GM23338 (cell line): Measurements from ENCODE around the gene USH2A.
A peak's percentile ranks its signal among the peaks of the same experiment; 100 is the strongest.

Source experiments
- EZH2 ChIP-seq: fragments of 200-600 bp; sonication (generic); IDR thresholded peaks from one replicate; pipeline ENCODE4 v1.8.0; 2017; ENCODE audit warnings: antibody characterized with exemption, mild to moderate bottlenecking, low read depth; ENCODE audit not compliant: unreplicated experiment
- EZH2phosphoT487 ChIP-seq: fragments of 200-600 bp; sonication (generic); IDR thresholded peaks from one replicate; pipeline ENCODE4 v1.8.1; 2018; ENCODE audit warnings: antibody characterized with exemption; ENCODE audit not compliant: unreplicated experiment
- POLR2AphosphoS5 ChIP-seq: IDR thresholded peaks from 2 replicates; pipeline ENCODE4 v1.6.1; 2016; ENCODE audit warnings: antibody characterized with exemption, low read depth
- ZNF114 ChIP-seq: fragments of 250-450 bp; sonication (Bioruptor Pico); IDR thresholded peaks from 2 replicates; pipeline ENCODE4 v1.5.0; 2020; ENCODE audit warnings: mild to moderate bottlenecking, moderate library complexity
- ZNF462 ChIP-seq: fragments of 250-450 bp; sonication (Bioruptor Pico); IDR thresholded peaks from 2 replicates; pipeline ENCODE4 v1.5.0; 2020; ENCODE audit warnings: mild to moderate bottlenecking, moderate library complexity
- TF ChIP-seq, protein P1 (sequence below), 2 experiments: fragments of 200-600 bp in 1 of 2; sonication (generic) in 1 of 2; conservative IDR thresholded peaks; 2 replicates each; pipeline versions ENCODE4 v1.5.1 to v1.6.1; 2016 to 2017; ENCODE audit warnings: antibody characterized with exemption in 2 of 2, low read depth in 2 of 2, mild to moderate bottlenecking in 2 of 2, moderate library complexity in 1 of 2

DNA sequence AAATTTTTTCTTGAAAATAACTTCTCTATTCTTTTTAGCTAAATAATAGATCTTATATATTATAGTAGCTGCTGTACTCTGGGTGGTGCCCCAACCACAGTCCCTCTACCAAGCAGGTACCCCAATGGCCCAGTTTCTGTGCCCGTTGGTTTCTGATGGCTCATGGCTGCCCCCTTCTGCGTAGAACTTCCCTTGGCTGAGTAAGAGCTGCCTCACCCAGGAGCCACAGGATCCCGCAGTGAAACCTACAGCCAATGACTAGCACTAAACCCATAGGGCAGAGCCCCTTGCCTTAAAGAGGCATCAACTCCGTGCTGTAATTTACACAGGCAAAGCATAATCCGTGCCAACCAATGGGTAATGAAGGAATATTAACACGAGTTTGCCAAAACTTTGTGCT lies 247.5 kb downstream of the USH2A start:
- TF ChIP-seq, protein P1, sequence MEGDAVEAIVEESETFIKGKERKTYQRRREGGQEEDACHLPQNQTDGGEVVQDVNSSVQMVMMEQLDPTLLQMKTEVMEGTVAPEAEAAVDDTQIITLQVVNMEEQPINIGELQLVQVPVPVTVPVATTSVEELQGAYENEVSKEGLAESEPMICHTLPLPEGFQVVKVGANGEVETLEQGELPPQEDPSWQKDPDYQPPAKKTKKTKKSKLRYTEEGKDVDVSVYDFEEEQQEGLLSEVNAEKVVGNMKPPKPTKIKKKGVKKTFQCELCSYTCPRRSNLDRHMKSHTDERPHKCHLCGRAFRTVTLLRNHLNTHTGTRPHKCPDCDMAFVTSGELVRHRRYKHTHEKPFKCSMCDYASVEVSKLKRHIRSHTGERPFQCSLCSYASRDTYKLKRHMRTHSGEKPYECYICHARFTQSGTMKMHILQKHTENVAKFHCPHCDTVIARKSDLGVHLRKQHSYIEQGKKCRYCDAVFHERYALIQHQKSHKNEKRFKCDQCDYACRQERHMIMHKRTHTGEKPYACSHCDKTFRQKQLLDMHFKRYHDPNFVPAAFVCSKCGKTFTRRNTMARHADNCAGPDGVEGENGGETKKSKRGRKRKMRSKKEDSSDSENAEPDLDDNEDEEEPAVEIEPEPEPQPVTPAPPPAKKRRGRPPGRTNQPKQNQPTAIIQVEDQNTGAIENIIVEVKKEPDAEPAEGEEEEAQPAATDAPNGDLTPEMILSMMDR (conservative IDR thresholded peaks at IDR 0.05; ENCODE audit: low read depth in 2 of 2): peak; percentile 54 to 90
- TF ChIP-seq POLR2AphosphoS5 (no peak), EZH2 (no peak), EZH2phosphoT487 (no peak), ZNF462 (CRISPR knock-in tag) (peak; percentile 26; the same call in 1 of the 2 replicates), ZNF114 (CRISPR knock-in tag) (no peak)
